K562 (cell line): ENCODE data around the gene BIRC3. TPM values are rescaled to one million over a fixed set of nuclear protein-coding genes. Genes with fewer than 3 reads are reported as not detected.
A peak's percentile ranks its signal among the peaks of the same experiment; 100 is the strongest.

ENCODE experiments used
- ARID3A ChIP-seq: IDR thresholded peaks from 2 replicates; pipeline ENCODE4 v1.6.1; 2012; ENCODE audit warnings: low read depth, low read length, improper control_type of control experiment, borderline replicate concordance
- MBD2 ChIP-seq: sonication (generic); IDR thresholded peaks from 2 replicates; pipeline ENCODE4 v1.6.1; 2016; ENCODE audit warnings: low read depth, borderline replicate concordance
- NRF1 ChIP-seq, 2 experiments: fragments of 450-650 bp; IDR thresholded peaks in 1 of 2; conservative IDR thresholded peaks in 1 of 2; 2 replicates each; pipeline ENCODE4 v1.6.1; 2014; ENCODE audit warnings: mild to moderate bottlenecking in 2 of 2
- REST ChIP-seq, 2 experiments: fragments of 450-650 bp; formaldehyde crosslinking in 1 of 2; IDR thresholded peaks; 2 replicates each; pipeline versions ENCODE4 v1.4.0 to v1.6.1; 2014 to 2020; ENCODE audit warnings: mild to moderate bottlenecking in 2 of 2, borderline replicate concordance in 1 of 2, low read depth in 1 of 2
- SMAD4 ChIP-seq: fragments of 250-450 bp; sonication (Bioruptor Pico); conservative IDR thresholded peaks from 2 replicates; pipeline ENCODE4 v1.8.0; 2021; ENCODE audit warnings: inconsistent platforms, mild to moderate bottlenecking, moderate library complexity
- SOX6 ChIP-seq: fragments of 450-650 bp; IDR thresholded peaks from 2 replicates; pipeline ENCODE4 v1.6.1; 2014; ENCODE audit warnings: mild to moderate bottlenecking
- ZNF324 ChIP-seq: fragments of 250-450 bp; sonication (Bioruptor Pico); IDR thresholded peaks from 2 replicates; pipeline ENCODE4 v1.4.0; 2020; ENCODE audit warnings: mild to moderate bottlenecking
- ZNF57 ChIP-seq: fragments of 450-650 bp; formaldehyde crosslinking; IDR thresholded peaks from 2 replicates; pipeline ENCODE4 v1.4.0; 2020; ENCODE audit warnings: mild to moderate bottlenecking, moderate library complexity
- ZNF79 ChIP-seq: fragments of 250-450 bp; sonication (Bioruptor Pico); IDR thresholded peaks from 2 replicates; pipeline ENCODE4 v1.4.0; 2020; ENCODE audit warnings: low read depth, mild to moderate bottlenecking, moderate library complexity
- polyA plus RNA-seq, 8 experiments: library from polyadenylated mRNA; depleted of rRNA in 4 of 8; stranded (reverse) in 5 of 8; unstranded in 3 of 8; fragments of >200 nt; fragmentation: Nextera tagmentation in 2 of 8; fragmentation: Illumina TruSeq in 1 of 8; extraction: Ambion mirVana in 2 of 8; extraction: Trizol in 1 of 8; gene quantifications; 2 replicates each; pipeline versions ENCODE4 v1.2.1 to v1.2.3, GENCODE V29; 2011 to 2014; ENCODE audit warnings: inconsistent platforms in 1 of 8, missing spikeins in 1 of 8
- total RNA-seq, 7 experiments: library from RNA; depleted of rRNA in 6 of 7; stranded (reverse); fragments of >200 nt in 6 of 7; fragmentation: Illumina TruSeq in 2 of 7; extraction: Trizol in 2 of 7; gene quantifications; 2 replicates each; pipeline versions ENCODE4 v1.2.1 to v1.2.3, GENCODE V29; 2011 to 2021; ENCODE audit warnings: low replicate concordance in 1 of 7
- TF ChIP-seq, protein P1 (sequence below), 2 experiments: fragments of 150-350 bp in 1 of 2; IDR thresholded peaks; 2 replicates each; pipeline ENCODE4 v1.6.1; 2012 to 2016; ENCODE audit warnings: low read depth in 2 of 2, low read length in 2 of 2, mild to moderate bottlenecking in 1 of 2, moderate library complexity in 1 of 2
- TF ChIP-seq, protein P2 (sequence below): fragments of 450-650 bp; formaldehyde crosslinking; IDR thresholded peaks from 2 replicates; pipeline ENCODE4 v1.4.0; 2020; ENCODE audit warnings: mild to moderate bottlenecking, mixed read lengths

The BIRC3 gene
- total and polyA plus RNA-seq, 9 of the 15 experiments (the other 6 are each of a cell fraction or from before 2014, with no cell fraction given), result 0.08 to 0.42 (median 0.18) TPM

GRCh38 chr11:102346748-102347461, 29.6 kb downstream of the BIRC3 start, which contains the start of gene BIRC2 (continued):
- peak; percentile 47 for TF ChIP-seq REST (IDR thresholded peaks at IDR 0.05; ENCODE audit: borderline replicate concordance)
- no peak for TF ChIP-seq REST (CRISPR knock-in tag; IDR thresholded peaks at IDR 0.05; ENCODE audit: low read depth)
- peak; percentile 82 to 85 for TF ChIP-seq NRF1 (conservative IDR thresholded peaks at IDR 0.05 in 1 of 2, IDR thresholded peaks at IDR 0.05 in 1 of 2)
- TF ChIP-seq ZNF324, result no peak
- no peak for TF ChIP-seq SMAD4
- TF ChIP-seq, protein P1, sequence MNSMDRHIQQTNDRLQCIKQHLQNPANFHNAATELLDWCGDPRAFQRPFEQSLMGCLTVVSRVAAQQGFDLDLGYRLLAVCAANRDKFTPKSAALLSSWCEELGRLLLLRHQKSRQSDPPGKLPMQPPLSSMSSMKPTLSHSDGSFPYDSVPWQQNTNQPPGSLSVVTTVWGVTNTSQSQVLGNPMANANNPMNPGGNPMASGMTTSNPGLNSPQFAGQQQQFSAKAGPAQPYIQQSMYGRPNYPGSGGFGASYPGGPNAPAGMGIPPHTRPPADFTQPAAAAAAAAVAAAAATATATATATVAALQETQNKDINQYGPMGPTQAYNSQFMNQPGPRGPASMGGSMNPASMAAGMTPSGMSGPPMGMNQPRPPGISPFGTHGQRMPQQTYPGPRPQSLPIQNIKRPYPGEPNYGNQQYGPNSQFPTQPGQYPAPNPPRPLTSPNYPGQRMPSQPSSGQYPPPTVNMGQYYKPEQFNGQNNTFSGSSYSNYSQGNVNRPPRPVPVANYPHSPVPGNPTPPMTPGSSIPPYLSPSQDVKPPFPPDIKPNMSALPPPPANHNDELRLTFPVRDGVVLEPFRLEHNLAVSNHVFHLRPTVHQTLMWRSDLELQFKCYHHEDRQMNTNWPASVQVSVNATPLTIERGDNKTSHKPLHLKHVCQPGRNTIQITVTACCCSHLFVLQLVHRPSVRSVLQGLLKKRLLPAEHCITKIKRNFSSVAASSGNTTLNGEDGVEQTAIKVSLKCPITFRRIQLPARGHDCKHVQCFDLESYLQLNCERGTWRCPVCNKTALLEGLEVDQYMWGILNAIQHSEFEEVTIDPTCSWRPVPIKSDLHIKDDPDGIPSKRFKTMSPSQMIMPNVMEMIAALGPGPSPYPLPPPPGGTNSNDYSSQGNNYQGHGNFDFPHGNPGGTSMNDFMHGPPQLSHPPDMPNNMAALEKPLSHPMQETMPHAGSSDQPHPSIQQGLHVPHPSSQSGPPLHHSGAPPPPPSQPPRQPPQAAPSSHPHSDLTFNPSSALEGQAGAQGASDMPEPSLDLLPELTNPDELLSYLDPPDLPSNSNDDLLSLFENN (IDR thresholded peaks at IDR 0.05; ENCODE audit: low read depth in 2 of 2, low read length in 2 of 2), result no peak
- TF ChIP-seq ZNF79, result no peak
- no peak for TF ChIP-seq ARID3A
- 0 out of 2 replicates have a peak, but pooled peaks have one; percentile 29 for TF ChIP-seq MBD2
- peak; percentile 55 for TF ChIP-seq SOX6
- no peak for TF ChIP-seq ZNF57 (CRISPR knock-in tag)
- TF ChIP-seq, protein P2, sequence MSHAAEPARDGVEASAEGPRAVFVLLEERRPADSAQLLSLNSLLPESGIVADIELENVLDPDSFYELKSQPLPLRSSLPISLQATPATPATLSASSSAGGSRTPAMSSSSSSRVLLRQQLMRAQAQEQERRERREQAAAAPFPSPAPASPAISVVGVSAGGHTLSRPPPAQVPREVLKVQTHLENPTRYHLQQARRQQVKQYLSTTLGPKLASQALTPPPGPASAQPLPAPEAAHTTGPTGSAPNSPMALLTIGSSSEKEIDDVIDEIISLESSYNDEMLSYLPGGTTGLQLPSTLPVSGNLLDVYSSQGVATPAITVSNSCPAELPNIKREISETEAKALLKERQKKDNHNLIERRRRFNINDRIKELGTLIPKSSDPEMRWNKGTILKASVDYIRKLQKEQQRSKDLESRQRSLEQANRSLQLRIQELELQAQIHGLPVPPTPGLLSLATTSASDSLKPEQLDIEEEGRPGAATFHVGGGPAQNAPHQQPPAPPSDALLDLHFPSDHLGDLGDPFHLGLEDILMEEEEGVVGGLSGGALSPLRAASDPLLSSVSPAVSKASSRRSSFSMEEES (CRISPR knock-in tag), result 0 out of 2 replicates have a peak, but pooled peaks have one; percentile 11
